PFSK-1 (cell line): Measurements from ENCODE around the gene NT5C.

Source experiments
- FOXP2 ChIP-seq: optimal IDR thresholded peaks from 2 replicates; pipeline ENCODE3; 2011; ENCODE audit warnings: borderline replicate concordance, control low read depth, inconsistent platforms; ENCODE audit not compliant: insufficient read depth; ENCODE audit errors: extremely low read length, extremely low read depth
- POLR2AphosphoS5 ChIP-seq: IDR thresholded peaks from 2 replicates; pipeline ENCODE4 v1.6.1; 2012; ENCODE audit warnings: low read depth, mild to moderate bottlenecking, control low read depth, low read length, moderate library complexity
- SIN3A ChIP-seq: IDR thresholded peaks from 2 replicates; pipeline ENCODE4 v1.6.1; 2012; ENCODE audit warnings: mild to moderate bottlenecking, low read length, moderate library complexity, borderline replicate concordance; ENCODE audit not compliant: insufficient read depth
- TAF1 ChIP-seq: IDR thresholded peaks from 2 replicates; pipeline ENCODE4 v1.6.1; 2012; ENCODE audit warnings: low read length, control low read depth, borderline replicate concordance; ENCODE audit not compliant: insufficient read depth
- TF ChIP-seq, protein P1 (sequence below), 2 experiments: IDR thresholded peaks; 2 replicates each; pipeline versions ENCODE4 v1.6.1 to v1.8.0; 2011 to 2012; ENCODE audit warnings: low read depth in 2 of 2, low read length in 2 of 2, control low read depth in 1 of 2, inconsistent platforms in 1 of 2, mild to moderate bottlenecking in 1 of 2, moderate library complexity in 1 of 2; ENCODE audit not compliant: insufficient read depth in 1 of 2

Gene NT5C

DNA sequence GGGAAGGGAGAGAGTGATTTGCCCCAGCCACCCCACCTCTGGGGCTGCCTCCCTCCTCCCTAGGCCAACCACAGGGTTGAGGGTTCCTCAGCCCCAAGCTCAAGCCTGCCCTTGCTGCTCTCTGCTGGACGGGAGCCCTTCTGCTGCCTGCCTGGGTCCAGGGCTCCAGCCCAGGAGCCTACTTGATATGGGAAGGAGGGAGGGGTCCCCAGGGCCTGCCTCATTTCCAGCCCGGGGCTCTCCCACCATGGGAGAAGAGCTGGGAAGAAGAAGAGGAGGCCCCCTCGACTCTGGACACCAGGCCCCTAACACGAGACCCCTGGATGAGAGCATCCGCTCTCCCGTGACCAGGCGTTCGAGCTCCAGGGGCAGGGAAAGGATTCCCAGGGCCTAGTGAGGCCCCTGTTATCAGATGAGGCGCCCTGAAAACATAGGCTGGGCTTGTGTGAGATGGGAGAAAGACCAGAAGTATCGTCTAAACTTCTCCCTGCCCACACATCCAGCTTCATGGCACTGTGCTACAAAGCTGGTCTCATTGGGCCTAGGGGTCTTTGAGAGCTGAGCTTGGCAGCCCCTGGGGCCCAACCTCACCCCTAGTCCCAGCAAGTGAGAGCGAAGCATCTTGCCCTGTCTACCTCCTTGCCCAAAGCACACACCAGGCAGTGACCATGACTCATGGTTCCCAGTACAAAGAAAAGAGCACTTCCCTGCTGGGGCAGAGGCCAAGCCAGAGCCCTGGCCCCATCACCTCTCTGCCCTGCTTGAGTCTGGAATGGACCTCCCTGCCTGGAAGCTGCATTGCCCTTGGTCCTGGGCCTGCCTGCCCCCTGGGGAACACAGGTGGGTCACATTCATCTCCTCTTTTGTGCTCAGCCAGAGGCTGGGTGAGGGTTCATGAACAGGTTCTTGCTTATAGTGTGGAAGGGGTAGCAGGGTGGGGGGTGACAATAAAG, 42.8 kb downstream of the NT5C start:
- no peak for TF ChIP-seq FOXP2
- TF ChIP-seq POLR2AphosphoS5: no peak
- no peak for TF ChIP-seq SIN3A
- TF ChIP-seq, protein P1, sequence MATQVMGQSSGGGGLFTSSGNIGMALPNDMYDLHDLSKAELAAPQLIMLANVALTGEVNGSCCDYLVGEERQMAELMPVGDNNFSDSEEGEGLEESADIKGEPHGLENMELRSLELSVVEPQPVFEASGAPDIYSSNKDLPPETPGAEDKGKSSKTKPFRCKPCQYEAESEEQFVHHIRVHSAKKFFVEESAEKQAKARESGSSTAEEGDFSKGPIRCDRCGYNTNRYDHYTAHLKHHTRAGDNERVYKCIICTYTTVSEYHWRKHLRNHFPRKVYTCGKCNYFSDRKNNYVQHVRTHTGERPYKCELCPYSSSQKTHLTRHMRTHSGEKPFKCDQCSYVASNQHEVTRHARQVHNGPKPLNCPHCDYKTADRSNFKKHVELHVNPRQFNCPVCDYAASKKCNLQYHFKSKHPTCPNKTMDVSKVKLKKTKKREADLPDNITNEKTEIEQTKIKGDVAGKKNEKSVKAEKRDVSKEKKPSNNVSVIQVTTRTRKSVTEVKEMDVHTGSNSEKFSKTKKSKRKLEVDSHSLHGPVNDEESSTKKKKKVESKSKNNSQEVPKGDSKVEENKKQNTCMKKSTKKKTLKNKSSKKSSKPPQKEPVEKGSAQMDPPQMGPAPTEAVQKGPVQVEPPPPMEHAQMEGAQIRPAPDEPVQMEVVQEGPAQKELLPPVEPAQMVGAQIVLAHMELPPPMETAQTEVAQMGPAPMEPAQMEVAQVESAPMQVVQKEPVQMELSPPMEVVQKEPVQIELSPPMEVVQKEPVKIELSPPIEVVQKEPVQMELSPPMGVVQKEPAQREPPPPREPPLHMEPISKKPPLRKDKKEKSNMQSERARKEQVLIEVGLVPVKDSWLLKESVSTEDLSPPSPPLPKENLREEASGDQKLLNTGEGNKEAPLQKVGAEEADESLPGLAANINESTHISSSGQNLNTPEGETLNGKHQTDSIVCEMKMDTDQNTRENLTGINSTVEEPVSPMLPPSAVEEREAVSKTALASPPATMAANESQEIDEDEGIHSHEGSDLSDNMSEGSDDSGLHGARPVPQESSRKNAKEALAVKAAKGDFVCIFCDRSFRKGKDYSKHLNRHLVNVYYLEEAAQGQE (IDR thresholded peaks at IDR 0.05; ENCODE audit: insufficient read depth in 1 of 2, low read depth in 2 of 2, low read length in 2 of 2): no peak

DNA sequence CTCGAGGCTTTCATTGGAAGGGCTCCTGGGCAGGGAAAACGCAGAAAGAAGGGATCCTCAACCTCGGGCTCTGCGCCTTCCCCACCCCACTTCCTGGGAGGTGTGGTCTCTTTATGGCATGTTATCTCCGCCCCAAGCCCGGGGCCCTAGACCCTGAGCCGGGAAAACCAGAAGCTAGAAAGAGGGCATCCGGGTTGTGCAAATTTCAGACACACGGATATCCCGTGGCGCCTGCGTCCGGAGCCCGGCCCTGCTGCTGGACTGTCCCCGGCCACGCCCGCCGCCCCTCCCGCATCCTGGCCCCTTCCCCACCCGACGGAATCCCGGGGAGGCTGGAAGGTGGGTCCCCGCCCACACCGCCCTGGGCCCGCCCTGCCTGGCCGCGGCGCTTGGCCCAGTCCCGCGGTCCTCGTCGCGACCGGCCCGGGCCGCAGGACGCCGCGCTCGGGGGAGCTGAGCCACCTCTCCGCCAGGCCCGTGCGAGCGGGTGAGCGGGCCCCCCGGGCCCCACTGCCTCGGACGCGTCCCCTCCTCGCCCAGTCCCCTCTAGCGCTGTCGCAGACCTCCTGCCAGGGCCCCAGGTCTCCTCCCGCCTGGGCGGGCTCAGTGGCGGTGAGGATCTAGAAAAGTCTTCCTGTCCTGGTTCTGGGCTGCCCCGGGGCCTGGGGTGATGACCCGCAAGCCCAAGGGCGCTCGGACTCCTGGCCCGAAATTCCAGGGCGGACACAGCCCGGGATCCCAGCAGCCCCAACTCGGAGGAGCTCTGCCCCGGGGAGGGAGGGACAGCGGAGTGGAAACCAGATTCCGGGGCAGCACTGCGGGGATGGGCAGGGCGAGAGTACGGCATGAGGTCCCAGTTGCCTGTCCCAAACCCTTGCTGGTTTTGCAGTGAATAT, 43.7 kb downstream of the NT5C start, which contains the start of gene SLC16A5:
Gene SLC16A5, plus strand, starts transcription at position 397 of the 896 bp plus-strand sequence. CDS start 5,683 bp downstream, outside the sequence.
- TF ChIP-seq, protein P1 (IDR thresholded peaks at IDR 0.05; ENCODE audit: insufficient read depth in 1 of 2, low read depth in 2 of 2, low read length in 2 of 2): no peak
- TF ChIP-seq SIN3A (no peak), POLR2AphosphoS5 (no peak), FOXP2 (peak; percentile 68), TAF1 (0 out of 2 replicates have a peak, but pooled peaks have one; percentile 39)

DNA sequence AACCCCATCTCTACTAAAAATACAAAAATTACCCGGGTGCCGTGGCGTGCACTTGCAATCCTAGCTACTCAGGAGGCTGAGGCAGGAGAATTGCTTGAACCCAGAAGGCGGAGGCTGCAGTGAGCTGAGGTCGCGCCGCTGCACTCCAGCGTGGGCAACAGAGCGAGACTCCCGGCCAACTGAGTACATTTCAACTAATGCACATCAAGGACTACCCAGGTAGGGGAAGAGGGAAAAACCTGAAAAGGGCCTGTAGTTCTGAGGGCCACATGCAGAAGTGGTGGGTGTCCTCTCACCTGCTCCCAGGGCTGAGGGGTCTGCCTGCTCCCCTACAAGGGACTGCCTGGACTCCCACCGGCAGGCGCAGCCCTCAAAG, 44.4 kb downstream of the NT5C start:
- TF ChIP-seq TAF1: no peak
- TF ChIP-seq, protein P1 (IDR thresholded peaks at IDR 0.05; ENCODE audit: insufficient read depth in 1 of 2, low read depth in 2 of 2, low read length in 2 of 2): no peak
- TF ChIP-seq POLR2AphosphoS5: no peak
- TF ChIP-seq FOXP2: no peak
- no peak for TF ChIP-seq SIN3A

DNA sequence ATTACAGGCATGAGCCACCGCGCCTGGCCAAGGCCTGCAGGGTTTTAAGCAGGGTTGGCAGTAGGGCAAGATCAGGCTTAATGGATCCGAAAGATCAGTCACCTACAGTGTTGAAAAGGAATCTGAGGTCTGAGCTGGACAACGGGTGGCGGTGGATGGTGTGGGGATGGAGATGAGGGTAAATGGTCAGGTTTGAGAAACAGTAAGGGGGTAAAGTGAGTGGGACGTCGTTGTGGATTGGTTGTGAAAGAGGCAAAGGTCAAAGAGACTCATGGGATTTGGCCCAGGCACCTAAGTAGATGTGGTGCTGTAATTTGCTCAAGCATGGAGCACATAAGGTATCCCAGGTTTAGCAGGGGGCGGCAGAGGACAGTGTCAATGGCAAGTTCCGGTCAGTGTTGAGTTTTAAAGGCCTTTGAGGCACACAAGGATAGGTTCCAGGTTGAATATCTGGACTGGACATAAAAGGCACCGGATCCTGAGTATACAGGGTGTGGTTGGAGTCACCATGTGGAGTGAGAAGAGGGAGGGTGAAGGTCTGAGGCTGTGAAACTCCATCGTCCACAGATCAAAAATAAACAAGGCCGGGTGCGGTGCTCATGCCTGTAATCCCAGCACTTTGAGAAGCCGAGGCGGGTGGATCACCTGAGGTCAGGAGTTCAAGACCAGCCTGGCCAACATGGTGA, 44.9 kb downstream of the NT5C start:
- TF ChIP-seq TAF1 (no peak), SIN3A (no peak), FOXP2 (no peak), POLR2AphosphoS5 (no peak)
- TF ChIP-seq, protein P1 (IDR thresholded peaks at IDR 0.05; ENCODE audit: insufficient read depth in 1 of 2, low read depth in 2 of 2, low read length in 2 of 2): no peak
